Amygdala (tissue), 56 donors: ENCODE data around the gene NXPH2.
"Not testable (repeated sequence)": the region's sequence is repeated elsewhere in the genome, so short reads cannot be mapped to it uniquely, and the experiment has no call there.

Experiments used
- DNase-seq, 56 donors: peaks; one replicate each; lab custom pipeline; 2025; lab: John Stamatoyannopoulos, UW

The NXPH2 gene

GRCh38 chr2:138760676-138761075 lies 19.5 kb downstream of the NXPH2 start:
- DNase-seq = no peak

- no peak for DNase-seq
These were observed 22.8 kb downstream of the NXPH2 start for GRCh38 chr2:138757384-138757783.

DNA sequence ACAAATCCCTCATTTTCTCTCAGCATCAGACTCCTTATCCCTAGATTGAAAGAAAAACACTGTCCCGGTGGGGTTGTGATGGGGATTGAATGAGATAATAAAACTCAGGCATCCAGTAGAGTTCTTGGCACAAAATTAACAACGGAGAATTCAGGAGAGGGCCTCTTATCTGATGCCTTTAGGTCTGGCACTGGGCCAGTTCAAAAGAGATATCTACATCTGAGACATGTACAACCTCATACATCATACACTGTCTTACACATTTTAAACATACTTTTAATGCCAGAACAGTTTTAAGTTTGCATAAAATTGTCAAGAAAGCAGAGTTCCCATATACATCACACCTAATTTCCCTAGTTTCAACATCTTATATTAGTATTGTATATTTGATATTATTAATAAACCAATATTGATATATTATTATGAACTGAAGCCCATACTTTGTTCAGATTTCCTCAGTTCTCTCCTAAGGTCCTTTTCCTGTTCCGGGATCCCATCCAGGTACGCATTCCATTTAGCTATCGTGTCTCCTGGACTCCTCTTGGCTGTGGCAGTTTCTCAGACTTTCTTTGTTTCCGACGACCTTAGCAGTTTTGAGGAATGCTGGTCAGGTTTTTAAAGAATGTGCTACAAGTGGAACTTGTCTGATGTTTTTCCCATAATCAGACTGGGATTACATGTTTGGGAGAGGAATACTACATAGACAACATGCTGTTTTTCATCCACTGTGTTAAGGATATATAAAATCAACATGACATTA lies 27.8 kb downstream of the NXPH2 start:
- DNase-seq = no peak

DNA sequence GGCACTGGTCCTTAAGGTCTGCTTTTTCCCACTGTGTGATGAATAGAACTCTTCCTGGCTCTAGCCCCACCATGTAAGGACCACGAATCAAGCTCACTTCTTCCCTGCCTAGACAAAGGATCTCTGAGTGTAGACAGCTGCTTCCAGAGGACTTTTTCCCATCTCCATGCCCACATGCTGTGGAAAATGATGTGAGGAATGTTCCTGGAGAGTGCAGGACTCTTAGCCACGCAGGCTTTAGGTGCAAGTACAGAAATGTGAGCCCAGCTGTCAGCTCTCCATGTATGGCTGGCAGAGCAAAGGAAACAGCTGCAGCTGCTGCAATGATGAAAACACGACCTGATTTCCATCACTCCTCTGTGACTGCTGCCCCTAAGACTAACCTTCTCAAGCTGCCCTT lies 35.5 kb downstream of the NXPH2 start:
- DNase-seq = no peak

- no peak for DNase-seq
These were observed 37.6 kb downstream of the NXPH2 start for GRCh38 chr2:138742441-138743057.

- no peak for DNase-seq
These were observed 38.3 kb downstream of the NXPH2 start for GRCh38 chr2:138741851-138742250.

GRCh38 chr2:138737009-138737554 lies 43.1 kb downstream of the NXPH2 start:
- not testable (repeated sequence) for DNase-seq

DNA sequence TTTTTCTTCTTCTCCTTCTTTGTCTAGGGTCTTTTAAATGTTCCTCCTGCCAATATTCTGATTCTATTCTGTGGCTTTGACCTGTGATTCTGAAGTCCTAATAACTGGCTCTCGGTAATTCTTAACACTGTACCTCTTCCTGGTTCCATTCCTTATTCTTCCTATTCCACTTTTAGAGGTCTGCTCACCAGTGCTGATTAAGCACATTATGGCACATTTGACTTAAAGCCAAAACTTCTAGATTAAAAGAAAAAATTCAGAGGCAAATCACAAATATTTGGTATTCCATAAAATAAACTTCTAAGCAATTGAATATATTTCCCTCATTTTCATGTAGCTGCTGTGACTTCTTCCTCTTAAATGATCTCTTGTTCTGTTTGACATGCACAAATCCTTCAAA lies 47.5 kb downstream of the NXPH2 start:
- no peak for DNase-seq

DNA sequence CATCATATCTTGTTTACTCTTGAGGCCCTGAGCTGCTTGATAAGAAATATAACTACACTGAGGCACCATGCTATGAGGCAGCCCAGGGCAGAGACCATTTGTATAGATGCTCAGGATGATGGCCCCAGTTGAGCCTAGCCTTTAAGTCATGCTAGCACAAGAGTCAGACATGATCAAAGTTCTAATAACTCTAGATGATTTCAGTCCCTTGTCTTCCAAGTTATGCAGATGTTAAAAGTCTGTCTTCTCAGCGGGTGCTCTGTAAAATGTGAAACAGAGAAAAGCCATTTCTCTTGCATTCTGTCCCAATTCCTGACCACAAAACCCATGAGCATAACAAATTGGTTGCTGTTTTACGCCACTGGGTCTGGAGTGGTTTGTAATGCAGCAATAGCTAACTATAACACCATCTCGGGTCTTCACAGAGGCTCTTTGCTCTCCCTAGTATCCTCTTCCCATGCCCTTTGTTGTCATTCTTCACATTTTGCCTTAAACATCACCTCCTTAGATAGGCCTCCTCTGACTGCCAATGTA lies 49.6 kb downstream of the NXPH2 start:
- no peak for DNase-seq

- no peak for DNase-seq
These were observed 52.2 kb downstream of the NXPH2 start for GRCh38 chr2:138727956-138728355.

GRCh38 chr2:138726681-138727080 lies 53.5 kb downstream of the NXPH2 start:
- DNase-seq = no peak

DNA sequence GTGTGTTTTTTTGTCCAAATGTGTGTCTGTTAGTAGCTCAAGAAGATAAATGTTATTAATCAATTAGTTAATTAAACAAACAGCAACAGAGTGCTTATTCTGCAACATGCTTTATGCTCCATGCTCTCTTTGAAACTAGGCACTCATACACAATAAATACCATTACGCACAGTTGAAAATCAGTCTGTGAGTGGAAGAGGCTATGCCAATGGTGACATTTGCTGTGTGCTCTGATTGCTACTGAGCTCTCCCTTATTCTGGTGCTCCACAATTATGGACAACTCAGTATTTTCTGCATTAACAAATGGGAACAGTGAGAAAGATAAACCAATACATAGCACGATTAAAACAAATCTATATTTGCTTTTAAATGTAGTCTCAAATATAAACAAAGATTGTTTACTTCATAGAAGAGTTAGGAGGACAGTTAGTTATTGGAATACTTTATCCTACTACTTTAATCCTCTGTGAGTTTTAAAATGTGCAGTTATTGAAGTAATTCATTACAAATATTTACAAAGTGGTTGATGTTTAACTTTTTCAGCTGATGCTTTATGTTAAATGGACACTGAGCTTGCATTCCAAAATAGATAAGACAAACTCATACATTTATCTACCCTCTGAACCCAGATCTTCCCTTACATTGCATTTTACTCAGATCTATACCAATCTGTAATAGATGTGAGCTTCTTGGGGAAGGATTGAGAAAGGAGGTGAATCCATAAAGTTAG lies 55.3 kb downstream of the NXPH2 start:
- no peak for DNase-seq

- DNase-seq = no peak
These were observed 55.9 kb downstream of the NXPH2 start for GRCh38 chr2:138724327-138724726.

GRCh38 chr2:138723196-138723987 lies 56.8 kb downstream of the NXPH2 start:
- no peak for DNase-seq

- peak in 3 of 56 donors; percentile 0 to 10 (median 9) for DNase-seq
These were observed 57.9 kb downstream of the NXPH2 start for GRCh38 chr2:138722316-138722715.

DNA sequence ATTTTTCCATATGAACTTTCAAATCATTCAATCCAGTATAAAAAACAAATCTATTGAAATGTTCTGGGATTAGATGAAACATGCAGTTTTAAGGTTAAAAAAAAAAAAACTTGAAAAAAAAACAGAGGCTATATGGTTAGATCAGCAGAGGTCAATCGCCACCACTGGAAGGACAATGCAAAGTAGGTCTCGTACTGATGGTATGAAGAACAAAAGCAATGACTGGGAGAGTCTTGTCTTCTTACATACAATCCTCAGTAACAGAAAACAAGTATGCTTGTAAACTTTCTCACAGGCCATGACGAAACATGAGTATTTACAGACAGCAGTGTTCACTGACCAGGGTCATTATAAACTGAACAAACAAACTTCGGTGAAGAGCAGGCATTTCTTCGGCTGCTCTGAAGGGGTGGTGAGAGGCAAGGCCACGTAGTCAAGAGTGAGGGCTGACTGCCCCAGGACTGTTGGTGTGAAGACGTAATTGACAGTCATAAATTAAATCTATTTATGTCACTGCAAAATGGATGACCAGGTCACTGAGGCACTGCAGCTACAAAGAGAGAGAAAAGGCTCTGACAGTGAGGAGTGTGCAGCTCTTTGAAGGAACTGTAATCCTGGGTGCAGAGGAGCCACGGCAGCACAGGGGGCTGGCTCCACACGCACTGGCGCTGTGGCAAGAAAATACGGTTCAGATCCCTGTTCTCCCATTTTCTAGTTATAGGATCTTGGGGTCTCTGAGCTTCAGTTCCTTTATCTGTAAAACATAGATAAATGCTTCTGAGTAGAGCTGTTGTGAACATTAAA lies 60.0 kb downstream of the NXPH2 start:
- no peak for DNase-seq

GRCh38 chr2:138718405-138718804 lies 61.8 kb downstream of the NXPH2 start:
- no peak for DNase-seq

- no peak for DNase-seq
These were observed 64.0 kb downstream of the NXPH2 start for GRCh38 chr2:138716183-138716582.

DNA sequence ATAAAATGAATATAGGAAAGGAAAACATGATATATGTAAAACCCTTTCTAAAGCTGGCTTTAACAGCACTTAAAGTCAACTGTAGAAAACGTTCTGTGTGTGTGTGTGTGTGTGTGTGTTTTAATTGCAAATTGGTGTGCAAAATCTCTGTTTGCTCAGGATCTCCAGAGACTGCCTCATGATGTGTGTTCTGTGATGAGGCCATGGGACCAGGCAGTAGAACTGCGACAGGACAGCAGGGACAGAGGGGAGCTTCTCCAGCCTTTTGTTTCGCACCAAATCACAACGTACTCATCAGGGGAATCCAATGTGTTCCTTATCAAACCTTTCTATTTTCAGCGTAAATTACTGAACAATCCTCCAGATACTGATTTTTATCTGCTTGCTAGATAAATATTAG lies 66.7 kb downstream of the NXPH2 start:
- DNase-seq = no peak
